GM12801 (cell line): ENCODE measurements around the gene PTPN18.

Experiments
- CTCF ChIP-seq: IDR thresholded peaks from one replicate; pipeline ENCODE4 v1.5.1; 2011; ENCODE audit warnings: control low read depth; ENCODE audit not compliant: insufficient read length; ENCODE audit errors: extremely low read depth

The PTPN18 gene

GRCh38 chr2:130393318-130393910 is 37.6 kb downstream of the PTPN18 start:
- TF ChIP-seq CTCF = no peak
